GM12878 (cell line): Measurements from ENCODE around the gene SIT1. TPM values are rescaled to one million over a fixed set of nuclear protein-coding genes. Genes with fewer than 3 reads are reported as not detected.

Source experiments
- ATAC-seq: fragments of 200-7000 bp; cut with Tn5 transposase; 3 replicates; pipeline ENCODE4 v1.9.1; 2020; ENCODE audit warnings: mild to moderate bottlenecking, moderate library complexity
- BruUV-seq: library from RNA; stranded (reverse); fragments of 400-500 nt; replicated peaks from 2 replicates; lab custom pipeline; 2021; lab: Mats Ljungman, UMichigan
- CTCF ChIA-PET: fragments of 300-600 bp; sonication (Branson Sonifier 250); formaldehyde crosslinking; extraction: SDS; loops from one replicate; lab custom pipeline; 2021; ENCODE audit warnings: inconsistent platforms; lab: Yijun Ruan, JAX
- POLR2A ChIA-PET: fragments of 350-600 bp; formaldehyde crosslinking; extraction: SDS; loops from one replicate; lab custom pipeline; 2021; ENCODE audit warnings: inconsistent platforms; lab: Charles Lee
- RAD21 ChIA-PET: fragments of 300-600 bp; sonication (Branson Sonifier 250); formaldehyde crosslinking; loops from one replicate; lab custom pipeline; 2023; ENCODE audit warnings: antibody characterized with exemption; ENCODE audit not compliant: unreplicated experiment; lab: Charles Lee
- SMC1A ChIA-PET: fragments of 300-600 bp; sonication (Branson Sonifier 250); formaldehyde crosslinking; loops from one replicate; lab custom pipeline; 2023; ENCODE audit not compliant: unreplicated experiment, uncharacterized antibody; lab: Charles Lee
- DNase-seq: peaks from one replicate; pipeline ENCODE4 v3.0.0-alpha.2; 2011; ENCODE audit warnings: low read depth, low spot score
- FAIRE-seq: peaks from 3 replicates; lab custom pipeline; 2011; peaks lifted over from hg19 to GRCh38; lab: Jason Lieb, UNC
- H2AFZ ChIP-seq: 2 replicates; pipeline ENCODE4 v1.6.0; 2011; ENCODE audit warnings: low read depth, low read length, control low read depth; ENCODE audit not compliant: control insufficient read depth
- H3K27ac ChIP-seq: 2 replicates; pipeline ENCODE4 v1.5.1; 2011; ENCODE audit warnings: control low read depth; ENCODE audit not compliant: control insufficient read depth, insufficient read depth
- H3K27me3 ChIP-seq, 2 experiments: replicated peaks in 1 of 2; 2 replicates each; pipeline versions ENCODE4 v1.6.0 to v1.6.1; 2011; ENCODE audit warnings: low read length in 1 of 2; ENCODE audit not compliant: control insufficient read depth in 2 of 2, insufficient read depth in 2 of 2
- H3K36me3 ChIP-seq, 2 experiments: 2 replicates each; pipeline ENCODE4 v1.5.1; 2011; ENCODE audit warnings: low read length in 1 of 2; ENCODE audit not compliant: control insufficient read depth in 2 of 2, insufficient read depth in 2 of 2
- H3K4me1 ChIP-seq: 2 replicates; pipeline ENCODE4 v1.6.1; 2011; ENCODE audit warnings: mild to moderate bottlenecking, low read length, moderate library complexity, mixed read lengths; ENCODE audit not compliant: control insufficient read depth, insufficient read depth
- H3K4me2 ChIP-seq: 2 replicates; pipeline ENCODE4 v1.6.0; 2011; ENCODE audit warnings: control low read depth; ENCODE audit not compliant: control insufficient read depth, insufficient read depth
- H3K4me3 ChIP-seq: fragments of 200-600 bp; sonication (generic); 2 replicates; pipeline ENCODE4 v1.5.1; 2016
- H3K79me2 ChIP-seq: 2 replicates; pipeline ENCODE4 v1.6.0; 2011; ENCODE audit warnings: low read length; ENCODE audit not compliant: control insufficient read depth, insufficient read depth
- H3K9ac ChIP-seq: 2 replicates; pipeline ENCODE4 v1.8.0; 2011; ENCODE audit warnings: low read length, control low read depth, mixed read lengths; ENCODE audit not compliant: control insufficient read depth, insufficient read depth
- H3K9me3 ChIP-seq: replicated peaks from 3 replicates; pipeline ENCODE4 v1.5.1; 2011; ENCODE audit warnings: mild to moderate bottlenecking, low read length; ENCODE audit not compliant: control insufficient read depth, insufficient read depth
- H4K20me1 ChIP-seq: 2 replicates; pipeline ENCODE4 v1.6.0; 2011; ENCODE audit not compliant: control insufficient read depth, insufficient read depth
- ATF7 ChIP-seq: fragments of 450-650 bp; IDR thresholded peaks from 2 replicates; pipeline ENCODE4 v1.6.1; 2016; ENCODE audit warnings: low read depth, mild to moderate bottlenecking
- CEBPB ChIP-seq, 2 experiments: fragments of 150-350 bp in 1 of 2; IDR thresholded peaks; 2 replicates each; pipeline ENCODE4 v1.6.1; 2012 to 2014; ENCODE audit warnings: low read depth in 2 of 2, low read length in 2 of 2, borderline replicate concordance in 1 of 2, inconsistent platforms in 1 of 2
- IKZF1 ChIP-seq: fragments of 450-650 bp; conservative IDR thresholded peaks from 2 replicates; pipeline ENCODE4 v1.6.1; 2017; ENCODE audit warnings: antibody characterized with exemption, mild to moderate bottlenecking
- MEF2B ChIP-seq: fragments of 450-650 bp; IDR thresholded peaks from 2 replicates; pipeline ENCODE4 v1.6.1; 2018; ENCODE audit warnings: mild to moderate bottlenecking, moderate library complexity; ENCODE audit not compliant: partially characterized antibody, poor library complexity, severe bottlenecking
- SPI1 ChIP-seq: IDR thresholded peaks from 2 replicates; pipeline ENCODE4 v1.6.1; 2011; ENCODE audit warnings: low read depth, mild to moderate bottlenecking, low read length, moderate library complexity, borderline replicate concordance; ENCODE audit not compliant: insufficient read depth
- WGBS: methylation state at CpG from one replicate; pipeline ENCODE4 v1.1.6; 2016; ENCODE audit warnings: low lambda C conversion rate; ENCODE audit not compliant: insufficient replicate concordance, insufficient coverage; ENCODE audit errors: missing lambda C conversion rate; 5-methylcytosine and 5-hydroxymethylcytosine counted together
- in situ Hi-C: fragments of 300-500 bp; cut with MboI; formaldehyde crosslinking; loops from 9 replicates; pipeline ENCODE4 v1.14.3; 2018; ENCODE audit warnings: mixed read lengths
- intact Hi-C: fragments of 100-400 bp; cut with micrococcal nuclease; formaldehyde crosslinking; loops from one replicate; pipeline ENCODE4 v1.14.2; 2022; ENCODE audit not compliant: unreplicated experiment
- polyA plus RNA-seq, 11 experiments: library from polyadenylated mRNA; depleted of rRNA in 4 of 11; unstranded in 6 of 11; stranded (reverse) in 5 of 11; fragments of >200 nt; fragmentation: Nextera tagmentation in 4 of 11; fragmentation: Illumina TruSeq in 1 of 11; extraction: Ambion mirVana in 4 of 11; extraction: Trizol in 1 of 11; gene quantifications; 1 replicate in 1 of 11; 2 replicates in 10 of 11; pipeline versions ENCODE4 v1.2.1 to v1.2.3, GENCODE V29; 2011 to 2016; ENCODE audit warnings: inconsistent platforms in 2 of 11, missing spikeins in 2 of 11, low read depth in 1 of 11
- total RNA-seq, 4 experiments: library from RNA; depleted of rRNA in 3 of 4; stranded (reverse); fragments of >200 nt in 3 of 4; fragmentation: Illumina TruSeq in 1 of 4; extraction: Trizol in 1 of 4; gene quantifications; 2 replicates each; pipeline versions ENCODE4 v1.2.1 to v1.2.3, GENCODE V29; 2013 to 2021

Gene SIT1
- total and polyA plus RNA-seq, 10 of the 15 experiments (the other 5 are each of a cell fraction or from before 2014, with no cell fraction given) = 0.97 to 137 (median 59.7) TPM

DNA sequence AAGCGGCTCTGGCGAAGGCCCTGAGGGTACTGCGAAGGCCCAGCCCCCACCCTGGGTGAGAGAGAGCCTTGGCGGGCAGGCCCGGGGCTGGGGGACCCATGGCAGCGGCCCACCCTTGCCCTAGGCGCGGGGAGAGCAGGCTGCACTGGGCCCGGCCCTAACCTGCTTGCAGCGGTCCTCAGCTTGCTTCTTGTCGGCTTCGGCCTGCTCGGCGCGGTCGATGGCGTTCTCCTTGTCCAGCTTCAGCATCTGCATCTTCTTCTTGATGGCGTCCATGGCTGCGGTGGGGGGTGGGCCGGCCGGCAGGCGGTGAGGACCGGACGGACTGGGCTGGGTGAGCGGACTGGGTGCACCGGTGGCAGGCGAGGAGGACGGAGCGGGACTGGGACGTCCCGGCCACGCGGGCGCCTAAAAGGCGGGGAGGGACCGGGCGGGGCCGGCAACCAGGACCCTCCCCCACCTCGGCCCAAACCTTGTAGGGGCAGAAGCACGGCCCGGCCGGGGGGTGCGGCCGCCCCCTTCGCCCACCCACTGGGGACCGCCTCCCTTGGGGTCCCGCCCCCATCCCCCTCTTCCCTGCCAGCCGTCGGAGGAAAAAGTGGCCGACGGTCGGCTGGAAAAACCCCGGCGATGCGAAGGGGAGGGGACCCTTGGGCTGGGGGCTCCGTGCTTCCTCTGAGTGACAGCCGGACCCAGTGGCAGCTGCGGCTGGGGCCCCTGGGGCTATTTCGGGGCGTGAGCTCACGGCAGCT lies 39.0 kb upstream of the SIT1 start, which contains the start of gene TPM2 (continued):
- TF ChIP-seq IKZF1 = peak; percentile 44
- no peak for TF ChIP-seq CEBPB (IDR thresholded peaks at IDR 0.05; ENCODE audit: borderline replicate concordance in 1 of 2, low read depth in 2 of 2, low read length in 2 of 2)
- TF ChIP-seq MEF2B = peak; percentile 48

DNA sequence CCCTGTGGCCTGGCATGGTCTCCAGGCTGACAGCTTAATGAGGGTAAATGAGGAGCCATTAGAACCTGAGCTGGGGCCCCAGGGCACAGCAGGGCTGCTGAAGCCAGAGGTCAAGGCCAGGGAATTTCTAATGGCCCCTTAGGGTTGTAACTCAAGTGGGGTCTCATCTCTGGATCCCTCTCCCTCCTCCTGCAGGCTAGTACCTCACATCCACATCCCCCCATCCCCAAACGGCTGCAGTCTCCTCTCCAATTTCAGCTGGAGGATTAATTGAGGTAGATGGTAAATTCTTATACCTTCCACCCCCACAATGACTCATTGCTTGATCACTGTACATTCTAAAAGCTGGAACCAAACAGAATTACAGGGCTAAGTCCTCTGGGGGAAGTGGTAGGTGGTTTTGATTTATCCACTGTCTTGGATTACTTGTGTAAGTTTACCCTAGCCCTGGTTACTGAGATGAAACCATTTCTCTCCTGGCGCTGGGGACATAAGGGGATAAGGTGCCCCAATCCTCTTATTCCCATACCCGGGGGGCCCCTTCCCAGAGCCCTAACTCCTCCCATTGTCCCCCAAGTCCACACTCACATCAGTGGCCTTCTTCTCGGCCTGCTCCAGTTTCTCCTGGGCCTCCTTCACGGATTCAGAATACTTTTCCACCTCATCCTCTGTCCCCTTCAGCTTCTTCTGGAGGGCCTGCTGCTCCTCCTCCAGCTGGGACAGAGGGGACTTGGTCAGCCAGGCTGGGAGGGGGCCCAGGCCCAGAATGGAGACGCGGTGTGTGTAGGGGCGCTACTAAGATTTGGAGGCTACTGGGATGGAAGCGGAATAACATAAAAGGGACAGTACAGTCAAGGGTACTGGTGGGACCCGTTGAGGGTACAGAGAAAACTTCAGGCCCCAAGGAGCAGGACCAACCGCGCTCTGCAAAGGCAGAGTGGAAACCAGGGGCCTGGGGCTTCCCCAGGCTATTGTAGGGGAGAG lies 38.1 kb upstream of the SIT1 start:
- 70% methylated on average over 12 of the region's 12 CpGs for WGBS
- Histone ChIP-seq H3K9ac (peak overlapping the region; percentile 14; the same call in 1 of the 2 replicates), H3K36me3 (no peaks in the 10 kb centered on the region), H3K4me2 (peak overlapping the region; percentile 90), H3K4me3 (peak overlapping the region; percentile 36; the same call in 1 of the 2 replicates), H2AFZ (no peak overlapping the region), H3K4me1 (peaks cover 3% of the 10 kb centered on the region; the same call in 1 of the 2 replicates), H3K27ac (no peak overlapping the region), H4K20me1 (no peaks in the 10 kb centered on the region), H3K79me2 (no peaks in the 10 kb centered on the region; the same call in 1 of the 2 replicates), H3K9me3 (no peaks in the 10 kb centered on the region), H3K27me3 (no peaks in the 10 kb centered on the region; a peak in 1 of 4 replicates)
- ATAC-seq = peak; percentile 11; the same call in 1 of the 3 replicates
- ChIA-PET SMC1A (interaction anchor here (0.8 to 2.0 kb wide), 3 partner anchors 8 to 20 kb away, joined by 3 to 7 read pairs (median 5); no protein-coding TSS in a partner anchor), POLR2A (interaction anchor here (0.6 to 1.4 kb wide), 4 partner anchors 7 to 60 kb away, joined by 3 to 6 read pairs (median 4); partner anchors contain the start of genes GBA2 and RGP1), RAD21 (interaction anchor here (0.7 kb wide), 1 partner anchor 24 kb away, joined by 3 read pairs; the partner anchor contains the start of gene ARHGEF39), CTCF (interaction anchor here (1.0 to 15.2 kb wide), 6 partner anchors 8 to 137 kb away, joined by 3 to 227 read pairs (median 5); partner anchors contain the start of genes ARHGEF39, CCDC107 and RMRP)
- BruUV-seq = TSS peak; percentile 57
- no peak for DNase-seq
- intact Hi-C loops (no loop called here), in situ Hi-C loops (no loop called here)
- FAIRE-seq = no peak
- TF ChIP-seq ATF7 = no peak
- TF ChIP-seq SPI1 = 0 out of 2 replicates have a peak, but pooled peaks have one; percentile 5
